GM10248 (cell line): ENCODE data around the gene FHL2.
A peak's percentile ranks its signal among the peaks of the same experiment; 100 is the strongest.

Source experiments
- CTCF ChIA-PET: fragments of 300-600 bp; sonication (Branson Sonifier 250); formaldehyde crosslinking; extraction: SDS; loops from one replicate; lab custom pipeline; 2021; ENCODE audit warnings: antibody characterized with exemption; lab: Yijun Ruan, JAX
- POLR2A ChIA-PET: fragments of 350-650 bp; sonication (Branson Sonifier 250); formaldehyde crosslinking; extraction: SDS; loops from one replicate; lab custom pipeline; 2020; ENCODE audit warnings: antibody characterized with exemption; lab: Yijun Ruan, JAX
- DNase-seq: peaks from one replicate; pipeline ENCODE4 v3.0.0; 2012; ENCODE audit errors: extremely low spot score
- CTCF ChIP-seq: IDR thresholded peaks from 2 replicates; pipeline ENCODE4 v1.5.1; 2012; ENCODE audit warnings: mild to moderate bottlenecking, low read depth; ENCODE audit errors: extremely low read depth, missing control alignments, control extremely low read depth

The FHL2 gene

GRCh38 chr2:105371810-105372209, 27.0 kb downstream of the FHL2 start:
- POLR2A ChIA-PET = no interaction called here
- TF ChIP-seq CTCF = no peak
- CTCF ChIA-PET = interaction anchor here (2.1 to 2.7 kb wide), 2 partner anchors 149 to 175 kb away, joined by 7 to 27 read pairs; no protein-coding TSS in a partner anchor
- no peak for DNase-seq

GRCh38 chr2:105371156-105371555, 27.7 kb downstream of the FHL2 start:
- TF ChIP-seq CTCF = no peak
- CTCF ChIA-PET = interaction anchor here (1.0 to 2.7 kb wide), 3 partner anchors 149 to 176 kb away, joined by 5 to 27 read pairs (median 7); no protein-coding TSS in a partner anchor
- no peak for DNase-seq
- POLR2A ChIA-PET = no interaction called here

- ChIA-PET POLR2A (no interaction called here), CTCF (interaction anchor here (0.7 to 4.5 kb wide), 24 partner anchors 8 to 350 kb away, joined by 3 to 56 read pairs (median 4); no protein-coding TSS in a partner anchor)
- DNase-seq = peak; percentile 81
- TF ChIP-seq CTCF = peak; percentile 95
These were observed 28.8 kb downstream of the FHL2 start for GRCh38 chr2:105369777-105370690.

- POLR2A ChIA-PET = no interaction called here
- DNase-seq = no peak
- no peak for TF ChIP-seq CTCF
- CTCF ChIA-PET = interaction anchor here (0.7 to 4.5 kb wide), 23 partner anchors 9 to 351 kb away, joined by 3 to 56 read pairs (median 4); no protein-coding TSS in a partner anchor
These were observed 30.0 kb downstream of the FHL2 start for GRCh38 chr2:105368759-105369408.

- ChIA-PET CTCF (interaction anchor here (1.3 to 4.5 kb wide), 4 partner anchors 19 to 181 kb away, joined by 3 to 20 read pairs (median 8); no protein-coding TSS in a partner anchor), POLR2A (no interaction called here)
- no peak for TF ChIP-seq CTCF
- no peak for DNase-seq
These were observed 33.6 kb downstream of the FHL2 start for GRCh38 chr2:105365206-105365605.
